ENCODE measurements around the gene ENO2.

The ENO2 gene

DNA sequence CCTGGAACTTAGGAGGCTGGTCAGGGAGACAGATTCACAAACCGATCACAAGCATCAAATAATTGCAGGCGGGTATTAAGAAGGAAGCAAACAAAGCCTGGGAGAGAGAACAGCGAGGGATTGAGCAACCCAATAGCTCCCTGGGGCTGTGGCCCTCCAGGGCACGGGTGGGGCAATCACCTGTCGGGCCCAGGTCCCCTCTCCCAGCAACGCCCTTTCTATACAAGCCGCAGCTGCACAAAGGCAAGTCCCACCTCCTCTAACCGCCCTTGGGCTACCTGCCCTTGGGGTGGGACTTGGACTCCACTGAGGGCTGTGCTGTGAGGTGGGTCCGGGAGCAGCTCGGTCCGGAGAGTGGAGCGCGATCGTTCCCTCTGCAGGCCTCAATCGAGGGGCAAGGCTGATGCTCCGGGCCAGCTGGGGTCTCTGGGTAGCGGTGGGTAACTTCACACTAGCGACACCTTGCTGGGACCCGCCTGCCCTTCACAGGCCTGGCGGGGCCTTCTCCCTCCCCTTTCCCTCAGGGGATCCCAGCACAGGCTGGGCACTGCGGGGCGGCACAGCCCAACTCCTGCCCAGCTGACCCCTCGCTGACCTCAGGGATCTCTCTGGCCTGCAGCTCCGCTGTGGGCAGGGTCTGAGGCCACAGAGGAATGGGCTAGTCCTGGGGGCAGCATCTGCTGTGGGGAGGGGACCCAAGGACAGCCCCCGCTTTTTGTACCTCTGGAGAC, 48.1 kb downstream of the ENO2 start:
- TF ChIP-seq, protein P1, sequence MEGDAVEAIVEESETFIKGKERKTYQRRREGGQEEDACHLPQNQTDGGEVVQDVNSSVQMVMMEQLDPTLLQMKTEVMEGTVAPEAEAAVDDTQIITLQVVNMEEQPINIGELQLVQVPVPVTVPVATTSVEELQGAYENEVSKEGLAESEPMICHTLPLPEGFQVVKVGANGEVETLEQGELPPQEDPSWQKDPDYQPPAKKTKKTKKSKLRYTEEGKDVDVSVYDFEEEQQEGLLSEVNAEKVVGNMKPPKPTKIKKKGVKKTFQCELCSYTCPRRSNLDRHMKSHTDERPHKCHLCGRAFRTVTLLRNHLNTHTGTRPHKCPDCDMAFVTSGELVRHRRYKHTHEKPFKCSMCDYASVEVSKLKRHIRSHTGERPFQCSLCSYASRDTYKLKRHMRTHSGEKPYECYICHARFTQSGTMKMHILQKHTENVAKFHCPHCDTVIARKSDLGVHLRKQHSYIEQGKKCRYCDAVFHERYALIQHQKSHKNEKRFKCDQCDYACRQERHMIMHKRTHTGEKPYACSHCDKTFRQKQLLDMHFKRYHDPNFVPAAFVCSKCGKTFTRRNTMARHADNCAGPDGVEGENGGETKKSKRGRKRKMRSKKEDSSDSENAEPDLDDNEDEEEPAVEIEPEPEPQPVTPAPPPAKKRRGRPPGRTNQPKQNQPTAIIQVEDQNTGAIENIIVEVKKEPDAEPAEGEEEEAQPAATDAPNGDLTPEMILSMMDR (conservative IDR thresholded peaks at IDR 0.05; ENCODE audit: low read length) = no peak
- no peak for TF ChIP-seq EZH2phosphoT487 (IDR thresholded peaks at IDR 0.05; ENCODE audit: borderline replicate concordance)
- Histone ChIP-seq H3K36me3 (ENCODE audit: insufficient read depth, low read length) (peaks cover 23% of the 10 kb centered on the region; the same call in 1 of the 2 replicates), H2AFZ (ENCODE audit: low read length) (no peak overlapping the region), H3K4me3 (ENCODE audit: low read length, poor library complexity, severe bottlenecking) (no peak overlapping the region), H4K20me1 (ENCODE audit: insufficient read depth, low read length, poor library complexity, severe bottlenecking) (no peaks in the 10 kb centered on the region), H3K9me2 (replicated peaks; ENCODE audit: low read depth, low read length) (no peaks in the 10 kb centered on the region), H3K9ac (ENCODE audit: low read depth, low read length, poor library complexity, severe bottlenecking) (peak overlapping the region; percentile 97), H3K27me3 (ENCODE audit: insufficient read depth, low read length, poor library complexity, severe bottlenecking) (no peaks in the 10 kb centered on the region), H3F3A (ENCODE audit: low read depth) (peaks cover 13% of the 10 kb centered on the region), H3K4me1 (ENCODE audit: insufficient read depth, low read length, poor library complexity, severe bottlenecking) (peaks cover 54% of the 10 kb centered on the region), H3K9me3 (ENCODE audit: insufficient read depth, low read depth, low read length) (no peaks in the 10 kb centered on the region), H3K4me2 (ENCODE audit: low read depth, low read length, poor library complexity, severe bottlenecking) (no peak overlapping the region), H3K79me2 (ENCODE audit: insufficient read depth, low read length) (peaks cover 34% of the 10 kb centered on the region)

DNA sequence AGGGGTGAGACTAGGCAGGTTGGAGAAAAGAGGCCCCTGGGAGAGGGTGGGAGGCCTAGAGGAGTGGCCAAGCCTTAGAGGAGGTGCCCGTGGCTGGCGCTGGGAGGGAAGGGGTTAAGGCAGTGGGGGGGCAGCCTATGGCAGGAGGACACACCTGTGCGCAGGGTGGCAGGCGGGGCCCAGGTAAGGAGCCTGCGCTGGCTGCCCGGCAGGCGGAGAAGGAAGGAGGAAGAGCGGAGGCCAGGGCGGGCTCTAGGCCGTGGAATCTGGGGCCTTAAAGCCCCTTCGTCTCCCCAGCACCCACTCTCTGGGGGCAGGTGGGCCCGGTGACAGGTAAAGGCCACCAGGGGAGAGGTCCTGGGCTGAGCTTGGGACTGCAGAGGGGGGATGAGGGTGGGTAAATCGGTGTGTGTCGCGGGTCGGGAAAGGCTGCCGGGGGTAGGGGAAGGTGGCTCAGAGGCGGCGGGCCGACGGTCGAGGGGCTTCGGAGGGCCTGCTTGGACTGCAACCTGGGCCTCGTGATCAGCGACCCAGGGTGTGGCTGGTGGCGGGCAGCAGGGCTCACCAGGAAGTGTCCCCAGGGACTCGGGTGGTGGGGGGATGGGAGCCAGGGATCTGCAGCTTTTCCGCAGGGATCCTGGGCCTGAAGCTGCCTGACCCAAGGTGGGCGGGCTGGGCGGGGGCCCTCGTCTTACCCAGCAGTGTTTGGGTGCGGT, 48.8 kb downstream of the ENO2 start:
- Histone ChIP-seq H3F3A (ENCODE audit: low read depth) (peaks cover 13% of the 10 kb centered on the region), H3K27me3 (ENCODE audit: insufficient read depth, low read length, poor library complexity, severe bottlenecking) (no peaks in the 10 kb centered on the region), H3K36me3 (ENCODE audit: insufficient read depth, low read length) (peaks cover 26% of the 10 kb centered on the region; the same call in 1 of the 2 replicates), H3K4me2 (ENCODE audit: low read depth, low read length, poor library complexity, severe bottlenecking) (no peak overlapping the region), H3K4me3 (ENCODE audit: low read length, poor library complexity, severe bottlenecking) (no peak overlapping the region), H3K79me2 (ENCODE audit: insufficient read depth, low read length) (peaks cover 34% of the 10 kb centered on the region), H3K9me3 (ENCODE audit: insufficient read depth, low read depth, low read length) (no peaks in the 10 kb centered on the region), H3K4me1 (ENCODE audit: insufficient read depth, low read length, poor library complexity, severe bottlenecking) (peaks cover 50% of the 10 kb centered on the region), H2AFZ (ENCODE audit: low read length) (no peak overlapping the region), H3K9me2 (replicated peaks; ENCODE audit: low read depth, low read length) (no peaks in the 10 kb centered on the region), H4K20me1 (ENCODE audit: insufficient read depth, low read length, poor library complexity, severe bottlenecking) (peaks cover 4% of the 10 kb centered on the region), H3K9ac (ENCODE audit: low read depth, low read length, poor library complexity, severe bottlenecking) (no peak overlapping the region)
- TF ChIP-seq EZH2phosphoT487 (IDR thresholded peaks at IDR 0.05; ENCODE audit: borderline replicate concordance) = no peak
- TF ChIP-seq, protein P1 (conservative IDR thresholded peaks at IDR 0.05; ENCODE audit: low read length) = no peak

DNA sequence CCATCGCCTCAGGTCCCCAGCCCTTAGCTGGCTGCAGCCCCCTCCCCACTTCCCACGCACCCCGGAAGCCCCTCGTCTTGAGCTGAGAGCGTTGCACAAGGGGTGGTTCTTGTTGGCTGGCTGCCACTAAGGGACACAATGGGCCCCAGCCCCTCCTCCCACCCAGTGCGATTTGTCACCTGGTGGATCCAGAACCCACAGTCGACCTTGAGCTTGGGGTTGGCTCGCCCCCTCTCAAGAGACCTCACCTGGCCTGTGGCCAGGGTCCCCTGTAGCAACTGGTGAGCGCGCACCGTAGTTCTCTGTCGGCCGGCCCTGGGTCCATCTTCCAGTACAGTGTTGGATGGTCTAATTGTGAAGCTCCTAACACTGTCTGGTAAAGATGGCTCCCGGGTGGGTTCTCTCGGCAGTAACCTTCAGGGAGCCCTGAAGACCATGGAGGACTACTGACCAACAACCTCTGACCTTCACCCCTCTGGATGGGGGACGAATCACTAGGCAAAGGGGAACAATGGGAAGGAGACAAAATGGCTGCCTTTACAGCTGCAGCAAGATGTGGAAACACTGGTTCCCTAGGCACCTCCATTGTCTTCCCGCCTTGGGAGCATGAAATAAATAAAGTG, 49.5 kb downstream of the ENO2 start:
- no peak overlapping the region for H3K4me2 ChIP-seq (ENCODE audit: low read depth, low read length, poor library complexity, severe bottlenecking)
- peaks cover 12% of the 10 kb centered on the region for H4K20me1 ChIP-seq (ENCODE audit: insufficient read depth, low read length, poor library complexity, severe bottlenecking)
- no peaks in the 10 kb centered on the region for H3K9me3 ChIP-seq (ENCODE audit: insufficient read depth, low read depth, low read length)
- peaks cover 13% of the 10 kb centered on the region for H3F3A ChIP-seq (ENCODE audit: low read depth)
- H3K9ac ChIP-seq (ENCODE audit: low read depth, low read length, poor library complexity, severe bottlenecking) = no peak overlapping the region
- TF ChIP-seq, protein P1 (conservative IDR thresholded peaks at IDR 0.05; ENCODE audit: low read length) = no peak
- no peak for TF ChIP-seq EZH2phosphoT487 (IDR thresholded peaks at IDR 0.05; ENCODE audit: borderline replicate concordance)
- H3K79me2 ChIP-seq (ENCODE audit: insufficient read depth, low read length) = peaks cover 35% of the 10 kb centered on the region
- peaks cover 30% of the 10 kb centered on the region; the same call in 1 of the 2 replicates for H3K36me3 ChIP-seq (ENCODE audit: insufficient read depth, low read length)
- H3K4me3 ChIP-seq (ENCODE audit: low read length, poor library complexity, severe bottlenecking) = no peak overlapping the region
- peaks cover 50% of the 10 kb centered on the region for H3K4me1 ChIP-seq (ENCODE audit: insufficient read depth, low read length, poor library complexity, severe bottlenecking)
- no peak overlapping the region for H2AFZ ChIP-seq (ENCODE audit: low read length)
- no peaks in the 10 kb centered on the region for H3K27me3 ChIP-seq (ENCODE audit: insufficient read depth, low read length, poor library complexity, severe bottlenecking)
- no peaks in the 10 kb centered on the region for H3K9me2 ChIP-seq (replicated peaks; ENCODE audit: low read depth, low read length)
